Smooth muscle cell (in vitro differentiated cells): Measurements from ENCODE around the gene TRRAP. TPM values are rescaled to one million over a fixed set of nuclear protein-coding genes. Genes with fewer than 3 reads are reported as not detected.

Source experiments
- DNase-seq: peaks from one replicate; lab custom pipeline; 2025; ENCODE audit not compliant: unreplicated experiment; lab: John Stamatoyannopoulos, UW
- H2AFZ ChIP-seq: fragments of 200-600 bp; sonication (generic); 2 replicates; pipeline ENCODE4 v1.6.0; 2016; ENCODE audit warnings: antibody characterized with exemption, low read depth, mild to moderate bottlenecking
- H3F3A ChIP-seq: fragments of 200-600 bp; sonication (generic); 2 replicates; pipeline ENCODE4 v1.6.0; 2017; ENCODE audit warnings: antibody characterized with exemption, low read depth
- H3K27ac ChIP-seq: fragments of 200-600 bp; sonication (generic); 2 replicates; pipeline ENCODE4 v1.5.1; 2016; ENCODE audit warnings: low read depth, mild to moderate bottlenecking
- H3K27me3 ChIP-seq: fragments of 200-600 bp; sonication (generic); 2 replicates; pipeline ENCODE4 v1.6.1; 2016; ENCODE audit warnings: low read depth, mild to moderate bottlenecking
- H3K36me3 ChIP-seq: fragments of 200-600 bp; sonication (generic); 2 replicates; pipeline ENCODE4 v1.5.1; 2016; ENCODE audit warnings: low read depth
- H3K4me1 ChIP-seq: fragments of 200-600 bp; sonication (generic); 2 replicates; pipeline ENCODE4 v1.5.1; 2016; ENCODE audit warnings: low read depth
- H3K4me2 ChIP-seq: fragments of 200-600 bp; sonication (generic); 2 replicates; pipeline ENCODE4 v1.6.0; 2016; ENCODE audit warnings: mild to moderate bottlenecking
- H3K4me3 ChIP-seq: fragments of 200-600 bp; sonication (generic); 2 replicates; pipeline ENCODE4 v1.5.1; 2016; ENCODE audit warnings: mild to moderate bottlenecking
- H3K79me2 ChIP-seq: fragments of 200-600 bp; sonication (generic); 2 replicates; pipeline ENCODE4 v1.6.0; 2016; ENCODE audit warnings: low read depth, mild to moderate bottlenecking
- H3K9ac ChIP-seq: fragments of 200-600 bp; sonication (generic); 2 replicates; pipeline ENCODE4 v1.6.0; 2016; ENCODE audit warnings: low read depth
- H3K9me3 ChIP-seq: fragments of 200-600 bp; sonication (generic); replicated peaks from 2 replicates; pipeline ENCODE4 v1.5.1; 2016; ENCODE audit warnings: low read depth
- H4K20me1 ChIP-seq: fragments of 200-600 bp; sonication (generic); 2 replicates; pipeline ENCODE4 v1.6.0; 2016; ENCODE audit warnings: low read depth
- CTCF ChIP-seq: fragments of 200-600 bp; sonication (generic); IDR thresholded peaks from 2 replicates; pipeline ENCODE4 v1.5.1; 2017; ENCODE audit warnings: borderline replicate concordance, mild to moderate bottlenecking, antibody characterized with exemption; ENCODE audit not compliant: insufficient read depth, poor library complexity, severe bottlenecking
- WGBS: methylation state at CpG from one replicate; pipeline ENCODE4 v1.1.7; 2016; ENCODE audit warnings: low lambda C conversion rate; 5-methylcytosine and 5-hydroxymethylcytosine counted together
- polyA plus RNA-seq: library from polyadenylated mRNA; unstranded; fragments of >200 nt; fragmentation: Nextera tagmentation; extraction: Ambion mirVana; gene quantifications from 2 replicates; pipeline ENCODE4 v1.2.1, GENCODE V29; 2016
- total RNA-seq: library from RNA; depleted of rRNA; stranded (reverse); fragments of >200 nt; gene quantifications from 2 replicates; pipeline ENCODE4 v1.2.3, GENCODE V29; 2014

The TRRAP gene
- total and polyA plus RNA-seq, 2 experiments from 2014 or later, result 3.9 to 24.8 TPM

GRCh38 chr7:98921608-98922372 lies 43.5 kb downstream of the TRRAP start:
- DNase-seq, result no peak
- no peak overlapping the region for H2AFZ ChIP-seq
- no peaks in the 10 kb centered on the region for H3K27me3 ChIP-seq
- no peak for TF ChIP-seq CTCF
- H3K4me3 ChIP-seq, result no peak overlapping the region
- peaks cover 37% of the 10 kb centered on the region for H3K36me3 ChIP-seq
- no peaks in the 10 kb centered on the region for H3F3A ChIP-seq
- H3K4me2 ChIP-seq, result no peak overlapping the region
- no peaks in the 10 kb centered on the region for H3K4me1 ChIP-seq
- peaks cover 3% of the 10 kb centered on the region for H4K20me1 ChIP-seq
- H3K79me2 ChIP-seq, result peaks cover 5% of the 10 kb centered on the region
- H3K9me3 ChIP-seq, result no peaks in the 10 kb centered on the region
- no peak overlapping the region for H3K27ac ChIP-seq
- WGBS, result 97% methylated on average over 25 of the region's 25 CpGs
- no peak overlapping the region for H3K9ac ChIP-seq

- Histone ChIP-seq H3K4me1 (no peaks in the 10 kb centered on the region), H3K27me3 (no peaks in the 10 kb centered on the region), H3K4me3 (no peak overlapping the region), H3K36me3 (peaks cover 35% of the 10 kb centered on the region), H4K20me1 (peaks cover 3% of the 10 kb centered on the region), H3K4me2 (no peak overlapping the region), H3K79me2 (peaks cover 5% of the 10 kb centered on the region), H2AFZ (no peak overlapping the region), H3K9me3 (no peaks in the 10 kb centered on the region), H3F3A (no peaks in the 10 kb centered on the region), H3K9ac (no peak overlapping the region), H3K27ac (no peak overlapping the region)
- DNase-seq, result no peak
- 86% methylated on average over 12 of the region's 12 CpGs for WGBS
- TF ChIP-seq CTCF, result no peak
These were observed 44.3 kb downstream of the TRRAP start for GRCh38 chr7:98922392-98923187.

- 97% methylated on average over 5 of the region's 5 CpGs for WGBS
- Histone ChIP-seq H4K20me1 (peaks cover 3% of the 10 kb centered on the region), H3K4me1 (no peaks in the 10 kb centered on the region), H3K79me2 (peaks cover 5% of the 10 kb centered on the region), H3K27me3 (no peaks in the 10 kb centered on the region), H3K36me3 (peaks cover 33% of the 10 kb centered on the region), H3K9ac (no peak overlapping the region), H3K9me3 (no peaks in the 10 kb centered on the region), H3K4me3 (no peak overlapping the region), H3K4me2 (no peak overlapping the region), H3F3A (no peaks in the 10 kb centered on the region), H3K27ac (no peak overlapping the region), H2AFZ (no peak overlapping the region)
- no peak for TF ChIP-seq CTCF
- no peak for DNase-seq
These were observed 45.2 kb downstream of the TRRAP start for GRCh38 chr7:98923512-98923911.
